Measurements from ENCODE around the gene SLPI. TPM values are rescaled to one million over a fixed set of nuclear protein-coding genes. Genes with fewer than 3 reads are reported as not detected.

Gene SLPI
- total RNA-seq, 1 experiment from 2014 or later: 79.8 TPM

DNA sequence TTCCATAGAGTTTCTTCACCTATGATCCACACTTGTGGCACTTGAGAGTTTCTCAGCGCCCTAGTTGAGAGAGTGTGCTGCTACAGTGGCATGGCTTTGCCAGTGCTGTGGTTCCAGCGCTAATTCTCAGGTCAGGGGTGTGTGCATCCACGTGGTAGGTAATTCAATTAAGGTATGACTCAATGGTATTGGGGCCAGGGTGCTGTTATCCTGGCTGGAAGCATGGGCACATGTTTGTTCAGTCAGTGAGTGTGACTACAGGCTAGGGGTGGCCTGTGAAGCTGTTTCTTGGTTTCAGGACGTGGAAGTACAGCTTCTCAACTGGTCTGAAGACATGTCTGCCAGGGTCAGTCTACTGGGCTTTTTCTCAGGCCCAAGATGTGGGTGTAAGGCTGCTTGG is 36.2 kb downstream of the SLPI start:
- DNase-seq (ENCODE audit: low spot score): no peak

GRCh38 chr20:45212836-45213235 is 41.5 kb downstream of the SLPI start:
- DNase-seq (ENCODE audit: low spot score): no peak

DNA sequence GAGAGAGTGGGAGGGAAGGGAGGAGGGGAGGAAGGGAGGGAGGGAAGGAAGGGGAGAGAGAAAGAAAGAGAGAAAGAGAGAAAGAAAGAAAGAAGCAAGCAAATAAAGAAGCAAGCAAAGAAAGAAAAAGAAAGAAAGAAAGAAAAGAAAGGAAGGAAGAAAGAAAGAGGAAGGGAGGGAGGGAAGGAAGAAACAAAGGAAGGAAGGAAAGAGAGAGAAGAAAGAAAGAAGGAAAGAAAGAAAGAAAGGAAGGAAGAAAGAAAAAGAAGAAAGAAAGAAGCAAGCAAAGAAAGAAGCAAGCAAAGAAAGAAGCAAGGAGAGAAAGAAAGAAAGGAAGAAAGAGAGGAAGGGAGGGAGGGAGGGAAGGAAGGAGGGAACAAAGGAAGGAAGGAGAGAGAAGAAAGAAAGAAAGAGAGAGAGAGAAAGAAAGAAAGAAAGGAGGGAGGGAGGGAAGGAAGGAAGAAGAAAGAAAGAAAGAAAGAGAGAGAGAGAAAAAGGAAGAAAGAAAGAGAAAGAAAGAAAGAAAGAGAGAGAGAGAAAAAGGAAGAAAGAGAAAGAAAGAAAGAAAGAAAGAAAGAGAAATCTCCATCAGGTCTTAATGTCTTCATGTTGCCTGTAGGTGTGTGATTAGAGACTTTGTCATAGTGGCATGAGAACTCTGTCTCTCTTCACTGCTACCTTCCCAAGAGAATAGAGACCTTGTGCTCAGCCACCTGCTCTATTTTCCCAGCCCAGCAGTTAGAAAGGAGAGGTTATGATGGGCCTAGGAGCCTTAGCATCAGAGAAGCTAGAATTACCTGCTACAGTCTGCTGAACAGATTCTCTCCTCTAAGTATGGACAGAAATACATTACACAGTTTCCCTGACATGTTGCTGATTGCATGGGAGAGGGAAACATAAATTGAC is 42.5 kb downstream of the SLPI start:
- no peak for DNase-seq (ENCODE audit: low spot score)

DNA sequence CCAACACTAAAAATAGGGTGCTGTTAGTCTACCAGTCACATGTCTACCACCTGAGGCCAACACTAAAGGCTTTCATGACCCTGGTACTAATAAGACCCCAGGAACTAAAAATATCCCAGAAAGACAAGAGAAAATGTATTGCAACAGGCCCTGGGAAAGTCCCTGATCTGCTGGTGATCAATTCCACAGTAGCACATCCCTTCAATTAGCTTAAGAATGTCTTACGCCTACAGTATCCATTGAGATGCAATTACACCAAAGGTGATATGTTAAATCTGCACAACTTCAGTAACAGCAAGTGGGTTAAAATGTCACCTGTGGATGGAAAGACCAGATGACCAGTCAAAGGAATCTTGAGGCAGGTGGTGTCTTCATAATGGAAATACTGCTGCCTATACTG is 44.4 kb downstream of the SLPI start:
- DNase-seq (ENCODE audit: low spot score): no peak

- no peak for DNase-seq (ENCODE audit: low spot score)
Observed at GRCh38 chr20:45206725-45207124, 47.6 kb downstream of the SLPI start, which contains the start of gene SEMG1. TSS of gene SEMG1 (plus strand) at chr20:45207033. CDS start at chr20:45207054, 21 bp downstream.

Other genes starting within 250 kb of the SLPI start
- gene KCNS1, start 153.4 kb downstream of the SLPI start, total RNA-seq (2014; rRNA removed; shearing (Covaris generic)): not detected in 2 replicates
- not detected in 2 replicates for gene WFDC5, start 139.4 kb downstream of the SLPI start, total RNA-seq (2014; rRNA removed; shearing (Covaris generic))
- not detected in 2 replicates for gene WFDC12, start 130.1 kb downstream of the SLPI start, total RNA-seq (2014; rRNA removed; shearing (Covaris generic))
- not detected in 2 replicates for gene PI3, start 79.7 kb downstream of the SLPI start, total RNA-seq (2014; rRNA removed; shearing (Covaris generic))
- not detected in 2 replicates for gene SEMG1, start 47.5 kb downstream of the SLPI start, total RNA-seq (2014; rRNA removed; shearing (Covaris generic))
- not detected in 2 replicates for gene SEMG2, start 33.2 kb downstream of the SLPI start, total RNA-seq (2014; rRNA removed; shearing (Covaris generic))
- gene RBPJL, start 52.3 kb upstream of the SLPI start, total RNA-seq (2014; rRNA removed; shearing (Covaris generic)): not detected in 2 replicates
- gene MATN4, start 53.7 kb upstream of the SLPI start, total RNA-seq (2014; rRNA removed; shearing (Covaris generic)): not detected in 2 replicates
- gene SDC4, start 93.9 kb upstream of the SLPI start, total RNA-seq (2014; rRNA removed; shearing (Covaris generic)): 88.3 and 88.4 TPM in 2 replicates
- gene SYS1, start 108.6 kb upstream of the SLPI start, total RNA-seq (2014; rRNA removed; shearing (Covaris generic)): 15.4 and 20.8 TPM in 2 replicates
- gene TP53TG5, start 123.8 kb upstream of the SLPI start, total RNA-seq (2014; rRNA removed; shearing (Covaris generic)): not detected in 2 replicates
- 2.7 and 3.8 TPM in 2 replicates for gene DBNDD2, start 153.7 kb upstream of the SLPI start, total RNA-seq (2014; rRNA removed; shearing (Covaris generic))
- 83.5 and 118 TPM in 2 replicates for gene PIGT, start 161.6 kb upstream of the SLPI start, total RNA-seq (2014; rRNA removed; shearing (Covaris generic))
- not detected in 2 replicates for gene WFDC2, start 215.2 kb upstream of the SLPI start, total RNA-seq (2014; rRNA removed; shearing (Covaris generic))